GM13977 (cell line): ENCODE data around the gene DVL1.

Source experiments
- DNase-seq: peaks from one replicate; pipeline ENCODE4 v3.0.0; 2012; ENCODE audit warnings: low spot score
- in situ Hi-C: fragments of 300-500 bp; cut with MboI; formaldehyde crosslinking; loops from one replicate; pipeline ENCODE4 v1.12.0; 2022; ENCODE audit warnings: low sequenced_read_pairs, low pct_unique_long_range_greater_than_20kb, mixed read lengths, inconsistent platforms; ENCODE audit not compliant: unreplicated experiment
- TF ChIP-seq, protein P1 (sequence below): IDR thresholded peaks from 2 replicates; pipeline ENCODE4 v1.5.1; 2012; ENCODE audit warnings: mild to moderate bottlenecking, control low read depth; ENCODE audit not compliant: insufficient read depth; ENCODE audit errors: extremely low read depth, missing control alignments

DVL1 gene

DNA sequence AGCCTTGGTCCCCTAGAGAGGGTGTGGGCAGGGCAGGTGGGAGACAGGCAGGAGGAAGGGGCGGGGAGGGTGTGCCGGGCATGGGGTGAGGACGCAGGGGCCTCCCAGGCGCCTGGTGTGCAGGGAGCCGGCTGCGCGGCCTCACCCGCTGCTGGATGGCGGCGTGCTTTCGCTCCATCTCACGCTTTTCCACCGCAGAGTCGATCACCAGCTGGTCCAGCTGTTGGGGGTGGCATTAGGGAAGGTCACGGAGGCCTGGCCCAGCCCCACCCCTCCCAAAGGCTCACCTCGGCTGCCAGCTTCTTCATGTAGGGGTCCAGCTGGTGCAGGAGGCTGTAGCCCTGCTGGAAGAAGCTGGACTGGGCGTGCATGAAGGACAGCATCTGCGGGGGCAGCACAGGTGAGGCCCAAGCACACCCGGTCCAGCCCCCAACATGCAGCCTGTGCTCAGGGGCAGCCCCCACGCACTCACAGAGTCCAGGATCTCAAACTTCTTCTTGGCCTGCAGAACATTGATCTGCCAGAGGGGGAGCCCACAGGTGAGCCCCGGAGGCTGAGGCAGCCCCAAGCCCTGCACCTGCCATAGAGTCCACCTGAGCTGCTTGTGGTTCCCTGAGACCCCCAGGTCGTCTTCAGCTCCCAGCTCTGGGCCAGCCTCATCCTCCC is 49.4 kb downstream of the DVL1 start:
- DNase-seq, result peak; percentile 71
- TF ChIP-seq, protein P1, sequence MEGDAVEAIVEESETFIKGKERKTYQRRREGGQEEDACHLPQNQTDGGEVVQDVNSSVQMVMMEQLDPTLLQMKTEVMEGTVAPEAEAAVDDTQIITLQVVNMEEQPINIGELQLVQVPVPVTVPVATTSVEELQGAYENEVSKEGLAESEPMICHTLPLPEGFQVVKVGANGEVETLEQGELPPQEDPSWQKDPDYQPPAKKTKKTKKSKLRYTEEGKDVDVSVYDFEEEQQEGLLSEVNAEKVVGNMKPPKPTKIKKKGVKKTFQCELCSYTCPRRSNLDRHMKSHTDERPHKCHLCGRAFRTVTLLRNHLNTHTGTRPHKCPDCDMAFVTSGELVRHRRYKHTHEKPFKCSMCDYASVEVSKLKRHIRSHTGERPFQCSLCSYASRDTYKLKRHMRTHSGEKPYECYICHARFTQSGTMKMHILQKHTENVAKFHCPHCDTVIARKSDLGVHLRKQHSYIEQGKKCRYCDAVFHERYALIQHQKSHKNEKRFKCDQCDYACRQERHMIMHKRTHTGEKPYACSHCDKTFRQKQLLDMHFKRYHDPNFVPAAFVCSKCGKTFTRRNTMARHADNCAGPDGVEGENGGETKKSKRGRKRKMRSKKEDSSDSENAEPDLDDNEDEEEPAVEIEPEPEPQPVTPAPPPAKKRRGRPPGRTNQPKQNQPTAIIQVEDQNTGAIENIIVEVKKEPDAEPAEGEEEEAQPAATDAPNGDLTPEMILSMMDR, result peak; percentile 60
- in situ Hi-C loops, result no loop called here

DNA sequence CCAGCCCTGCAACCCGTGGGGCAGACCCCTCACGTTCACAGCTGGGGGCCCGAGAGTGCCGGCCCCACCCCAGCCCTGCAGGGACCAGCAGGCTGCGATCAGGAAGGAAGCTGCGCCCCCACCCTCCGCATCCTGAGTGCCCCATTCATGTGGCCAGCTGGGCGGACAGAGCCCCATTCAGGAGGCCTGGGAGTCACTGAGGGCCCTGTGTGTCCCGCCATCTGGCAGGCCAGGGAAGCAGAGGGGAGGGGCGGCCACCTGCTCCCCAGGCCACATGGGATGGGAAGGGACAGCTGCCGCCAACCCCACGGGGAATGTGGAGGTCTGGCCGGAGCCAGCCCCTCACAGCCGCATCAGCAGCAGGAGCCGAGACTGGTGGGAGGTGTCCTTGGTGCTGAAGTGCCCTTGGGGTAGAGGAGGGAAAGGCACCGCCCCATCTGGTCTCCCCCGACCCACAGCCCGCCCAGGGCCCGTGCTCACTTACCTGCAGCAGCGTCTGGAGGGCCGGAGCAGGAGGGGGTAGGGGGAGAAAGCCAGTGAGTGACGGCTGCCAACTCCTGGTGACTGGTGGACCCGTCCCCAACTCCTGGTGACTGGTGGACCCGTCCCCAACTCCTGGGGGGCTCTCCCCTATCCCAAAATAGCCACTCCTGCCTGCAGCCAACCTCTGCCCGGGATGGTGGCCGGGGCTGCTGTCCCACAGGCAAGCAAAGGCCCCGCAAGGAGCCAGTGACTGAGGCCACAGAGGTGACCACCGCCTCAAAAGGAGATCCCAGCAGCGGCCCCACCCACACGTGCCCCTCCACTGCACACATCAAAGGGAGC is 50.1 kb downstream of the DVL1 start:
- TF ChIP-seq, protein P1, result no peak
- in situ Hi-C loops, result no loop called here
- no peak for DNase-seq

DNA sequence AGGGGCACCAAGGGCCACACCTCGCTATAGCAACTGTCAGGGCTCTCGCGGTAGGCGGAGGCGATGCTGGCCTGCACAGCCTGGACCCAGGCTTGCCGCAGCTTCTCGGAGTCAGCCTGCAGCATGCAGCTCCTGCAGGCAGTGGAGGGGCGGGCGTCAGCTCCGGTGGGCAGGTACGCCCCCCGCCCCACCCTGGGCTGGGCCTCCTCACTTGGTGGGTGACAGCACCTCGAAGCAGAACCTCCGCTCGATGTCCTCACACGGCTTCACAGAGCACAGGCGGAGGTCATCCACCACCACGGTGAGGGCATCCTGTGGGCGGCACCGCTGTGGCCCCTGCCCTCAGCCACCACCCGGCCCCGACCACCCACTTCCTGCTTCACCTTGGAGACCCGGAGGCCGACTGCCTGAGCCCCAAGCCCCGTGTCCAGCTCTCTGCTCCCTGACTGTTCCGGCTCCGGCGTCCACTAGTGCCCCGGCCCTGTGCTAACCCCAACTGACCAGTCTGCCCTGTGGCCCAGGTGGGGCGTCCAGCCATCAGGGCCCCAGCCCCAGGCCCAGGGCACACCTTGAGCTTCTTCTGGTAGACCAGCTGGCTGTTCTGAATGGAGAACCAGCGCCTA is 51.3 kb downstream of the DVL1 start:
- DNase-seq, result no peak
- in situ Hi-C loops, result no loop called here
- TF ChIP-seq, protein P1, result no peak

DNA sequence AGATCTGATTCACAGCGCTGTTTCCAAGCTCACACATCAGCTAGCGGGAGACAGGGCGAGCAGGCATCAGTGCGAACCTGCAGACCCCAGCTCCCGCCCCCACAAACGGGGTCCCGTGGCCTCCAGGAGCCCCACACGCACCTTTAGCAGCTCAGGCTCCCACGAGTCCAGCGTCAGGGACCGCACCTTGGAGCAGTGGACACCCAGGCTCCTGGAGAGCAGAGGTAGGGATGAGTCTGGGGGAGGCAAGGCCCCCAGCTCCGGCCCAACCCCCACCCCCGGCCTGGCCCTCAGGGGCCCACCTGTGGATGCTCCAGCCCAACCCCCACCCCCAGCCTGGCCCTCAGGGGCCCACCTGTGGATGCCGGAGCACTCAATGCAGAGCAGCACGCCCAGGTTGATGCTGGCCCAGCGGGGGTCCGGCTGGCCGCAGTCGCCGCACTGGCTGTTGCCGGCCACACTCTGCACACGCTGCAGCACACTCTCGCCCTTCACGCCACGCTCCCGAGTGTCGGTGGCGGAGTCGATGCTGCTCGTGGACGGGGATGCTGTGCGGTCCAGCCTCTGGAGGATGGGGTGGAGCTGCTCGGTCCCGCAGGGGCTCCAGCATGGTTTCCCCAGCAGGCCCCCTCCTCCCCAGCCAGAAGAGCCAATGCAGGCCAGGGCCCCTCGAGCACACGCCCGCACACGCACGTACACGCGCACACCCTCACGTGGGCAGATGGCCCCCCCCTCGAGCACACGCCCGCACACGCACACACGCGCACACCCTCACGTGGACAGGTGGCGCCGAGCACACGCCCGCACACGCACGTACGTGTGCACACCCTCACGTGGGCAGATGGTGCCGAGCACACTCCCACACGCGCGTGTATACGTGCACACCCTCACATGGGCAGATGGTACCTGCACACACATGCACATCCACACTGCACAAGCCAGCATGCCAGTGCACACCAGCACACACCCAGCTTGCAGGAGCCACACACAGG is 52.9 kb downstream of the DVL1 start:
- in situ Hi-C loops, result no loop called here
- TF ChIP-seq, protein P1, result no peak
- DNase-seq, result no peak

DNA sequence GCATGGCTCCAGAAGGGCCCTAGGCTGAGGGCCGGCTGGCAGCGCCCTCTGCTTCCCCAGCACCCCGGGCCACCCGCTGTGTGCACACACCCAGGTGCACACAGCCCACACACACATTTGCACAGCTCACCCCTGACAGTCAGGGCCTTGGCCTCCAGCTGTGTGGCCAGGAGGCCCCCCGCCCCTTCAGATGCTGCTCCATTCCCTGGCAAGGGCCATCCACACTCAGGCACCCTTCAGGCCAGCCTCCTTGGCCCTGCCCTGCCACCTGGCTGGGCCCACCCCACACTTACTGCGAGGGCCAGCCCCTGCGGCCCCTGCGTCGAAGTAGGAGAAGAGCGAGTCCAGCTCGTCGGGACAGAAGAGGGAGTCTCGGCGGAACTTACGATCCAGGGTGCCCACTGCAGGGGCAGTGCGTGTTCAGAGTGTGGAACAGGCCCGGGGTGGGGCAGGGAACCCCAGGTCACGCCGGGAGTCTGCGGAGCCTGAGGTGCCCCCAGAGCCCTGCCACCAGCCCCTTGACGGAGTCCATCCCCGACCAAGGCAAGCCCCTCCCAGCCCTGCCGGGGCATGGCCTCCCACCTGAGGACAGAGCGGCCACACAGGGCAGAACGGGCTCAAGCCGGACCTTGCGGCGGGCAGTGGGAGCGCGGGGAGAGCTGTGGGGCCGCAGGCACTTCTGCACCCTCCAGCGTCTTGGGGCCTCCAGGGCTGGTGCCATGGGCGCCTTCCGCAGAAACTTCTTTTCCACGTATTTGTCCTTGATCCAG is 53.9 kb downstream of the DVL1 start:
- DNase-seq, result no peak
- TF ChIP-seq, protein P1, result no peak
- in situ Hi-C loops, result no loop called here
